Tibial nerve (tissue), 4 donors: ENCODE data around the gene FCHSD2.

Source experiments
- CTCF ChIP-seq, 5 experiments: fragments of 200-600 bp in 3 of 5; fragments of 450-650 bp in 2 of 5; sonication (generic) in 3 of 5; IDR thresholded peaks; one replicate each; pipeline ENCODE4 v1.5.1; 2016 to 2019; ENCODE audit warnings: antibody characterized with exemption in 5 of 5, mild to moderate bottlenecking in 3 of 5, moderate library complexity in 2 of 5
- EP300 ChIP-seq, 2 donors: sonication (generic); formaldehyde crosslinking; IDR thresholded peaks; one replicate each; pipeline ENCODE4 v1.6.1; 2017; ENCODE audit warnings: antibody characterized with exemption in 2 of 2, mild to moderate bottlenecking in 1 of 2
- POLR2A ChIP-seq, 2 donors: fragments of 450-650 bp; IDR thresholded peaks; one replicate each; pipeline ENCODE4 v1.6.1; 2017; ENCODE audit warnings: antibody characterized with exemption in 2 of 2, mild to moderate bottlenecking in 2 of 2, moderate library complexity in 2 of 2

- TF ChIP-seq EP300 (IDR thresholded peaks at IDR 0.05) (no peak), CTCF (IDR thresholded peaks at IDR 0.05) (no peak), POLR2A (IDR thresholded peaks at IDR 0.05) (no peak)
Observed at GRCh38 chr11:72863091-72863490, 279.0 kb downstream of the FCHSD2 start.
